Mesodermal cell (in vitro differentiated cells): Measurements from ENCODE around the gene NBAS. TPM values are rescaled to one million over a fixed set of nuclear protein-coding genes. Genes with fewer than 3 reads are reported as not detected.
A peak's percentile ranks its signal among the peaks of the same experiment; 100 is the strongest.

Source experiments
- H3K27ac ChIP-seq: 2 replicates; pipeline ENCODE4 v1.7.0; 2013; ENCODE audit warnings: mild to moderate bottlenecking, low read depth, low read length, moderate library complexity; ENCODE audit not compliant: severe bottlenecking
- H3K36me3 ChIP-seq: 2 replicates; pipeline ENCODE4 v1.7.1; 2013; ENCODE audit warnings: mild to moderate bottlenecking, low read length, moderate library complexity; ENCODE audit not compliant: control insufficient read depth, insufficient read depth
- H3K4me1 ChIP-seq: one replicate; pipeline ENCODE4 v1.7.1; 2013; ENCODE audit warnings: mild to moderate bottlenecking, low read length; ENCODE audit not compliant: insufficient read depth, control insufficient read depth, poor library complexity, severe bottlenecking
- H3K4me3 ChIP-seq: 2 replicates; pipeline ENCODE4 v1.7.0; 2013; ENCODE audit warnings: low read length, control low read depth, mild to moderate bottlenecking; ENCODE audit not compliant: insufficient read depth, poor library complexity, severe bottlenecking; ENCODE audit errors: extremely low read depth
- H3K9me3 ChIP-seq: 2 replicates; pipeline ENCODE4 v1.7.1; 2013; ENCODE audit warnings: mild to moderate bottlenecking, low read length, moderate library complexity; ENCODE audit not compliant: control insufficient read depth
- WGBS, 2 experiments: methylation state at CpG; one replicate each; pipeline ENCODE4 v1.1.5; 2013; ENCODE audit warnings: missing lambda C conversion rate in 2 of 2; ENCODE audit not compliant: insufficient coverage in 2 of 2; 5-methylcytosine and 5-hydroxymethylcytosine counted together
- polyA plus RNA-seq, 2 experiments: library from polyadenylated mRNA; stranded (reverse); fragments of 50-300 nt; gene quantifications; one replicate each; pipeline ENCODE4 v1.2.3, GENCODE V29; 2013

Gene NBAS
- 48.0 TPM for polyA plus RNA-seq (2013, experiment 1 of 2)
- polyA plus RNA-seq (2013, experiment 2 of 2): 40.2 TPM

DNA sequence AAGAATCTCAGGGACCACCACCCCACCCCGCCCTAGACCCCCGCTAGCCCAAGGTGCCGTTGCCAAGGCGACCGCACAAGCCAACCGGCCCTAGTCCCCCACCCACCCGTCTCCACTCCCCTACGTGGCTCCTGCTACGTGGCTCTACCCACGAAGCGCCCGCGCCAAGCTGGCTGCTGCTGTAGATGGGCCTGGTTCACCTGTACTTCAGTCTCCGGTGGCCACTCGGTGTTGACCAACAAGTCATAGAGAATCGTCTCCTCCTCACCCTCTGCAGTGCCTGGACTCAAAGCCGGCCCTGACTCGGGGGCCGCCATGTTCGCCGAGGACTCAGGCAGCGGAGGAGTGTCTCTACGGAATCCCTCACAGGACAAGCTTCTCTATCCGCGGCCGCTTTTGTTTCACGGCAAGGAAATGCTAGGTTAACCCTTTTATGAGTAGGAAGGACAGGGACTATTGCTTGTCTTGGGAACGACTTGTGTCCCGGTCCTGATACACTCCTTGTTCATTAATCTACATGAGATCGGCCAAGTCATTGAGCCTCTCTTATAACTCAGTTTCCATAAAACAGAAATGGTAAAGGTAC is at the start of gene NBAS:
TSS of gene NBAS (minus strand) at position 347 of the 586 bp plus-strand sequence. CDS start at position 317, 30 bp downstream.
- no peaks in the 10 kb centered on the region for H3K9me3 ChIP-seq
- no peaks in the 10 kb centered on the region for H3K4me1 ChIP-seq
- 0 to 1% methylated on average over 19 to 25 of the region's 30 CpGs for WGBS, 2 experiments
- no peaks in the 10 kb centered on the region for H3K36me3 ChIP-seq
- H3K4me3 ChIP-seq: peak within 1 kb of the TSS; percentile 73
- peak within 1 kb of the TSS; percentile 92 for H3K27ac ChIP-seq

DNA sequence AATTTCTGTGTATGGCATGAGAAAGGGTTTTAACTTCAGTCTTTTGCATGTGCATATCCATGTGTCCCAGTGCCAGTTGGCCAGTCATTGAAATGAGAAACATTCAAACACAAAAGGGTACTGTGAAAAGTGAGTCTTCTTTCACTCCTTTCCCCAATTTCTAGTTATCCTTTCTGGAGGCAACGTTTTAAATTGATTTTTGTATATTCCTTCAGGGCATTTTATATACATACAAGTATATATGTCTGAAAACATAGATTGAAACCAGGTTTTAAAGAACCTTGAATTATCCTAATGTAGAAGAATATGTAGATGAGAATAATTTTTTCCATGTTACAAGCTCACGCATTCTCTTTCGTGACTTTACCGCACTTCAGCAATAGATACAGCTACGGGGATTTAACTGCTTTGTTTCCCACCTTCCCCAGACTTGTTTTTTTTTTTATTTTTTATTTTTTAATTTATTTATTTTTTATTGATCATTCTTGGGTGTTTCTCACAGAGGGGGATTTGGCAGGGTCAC is 49.4 kb upstream of the NBAS start:
- Histone ChIP-seq H3K4me3 (no peak overlapping the region), H3K27ac (no peak overlapping the region), H3K4me1 (no peaks in the 10 kb centered on the region), H3K36me3 (peaks cover 80% of the 10 kb centered on the region), H3K9me3 (no peaks in the 10 kb centered on the region)
- no CpG with 5 or more reads among the region's 5 CpGs for WGBS, 2 experiments

DNA sequence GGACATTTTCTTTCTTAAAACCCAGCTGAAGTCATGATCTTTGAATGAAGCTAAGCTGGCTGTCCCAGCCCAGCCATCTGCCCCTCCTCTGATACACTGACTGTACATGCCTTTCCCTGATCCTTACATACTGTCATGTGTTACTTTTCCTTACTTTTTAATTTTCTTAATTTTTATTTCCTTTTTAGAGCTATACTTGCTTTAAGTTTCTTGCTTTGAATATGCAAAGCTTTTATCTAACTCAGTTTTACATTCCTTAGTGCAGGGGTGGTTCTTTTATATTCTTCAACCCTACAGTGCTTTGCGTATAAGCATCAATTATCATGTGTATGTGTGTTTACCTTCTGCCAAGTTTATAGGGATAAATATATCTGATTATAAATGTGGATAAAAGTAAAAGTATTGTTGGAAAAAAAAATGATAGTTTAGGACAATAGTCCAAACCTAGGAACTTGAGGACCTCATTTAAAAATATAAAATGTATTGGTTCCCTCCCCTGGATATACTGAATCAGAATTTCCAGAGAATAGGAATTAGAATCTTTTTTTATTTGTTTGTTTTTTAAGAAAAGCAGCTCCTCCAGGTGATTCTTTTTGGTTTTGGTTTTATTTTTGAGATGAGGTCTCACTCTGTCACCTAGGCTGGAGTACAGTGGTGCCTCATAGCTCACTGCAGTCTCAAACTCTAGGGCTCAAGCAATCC is 48.4 kb upstream of the NBAS start:
- Histone ChIP-seq H3K9me3 (no peaks in the 10 kb centered on the region), H3K27ac (no peak overlapping the region), H3K36me3 (peaks cover 81% of the 10 kb centered on the region), H3K4me3 (no peak overlapping the region), H3K4me1 (no peaks in the 10 kb centered on the region)
- no CpG with 5 or more reads among the region's 1 CpG for WGBS, 2 experiments

DNA sequence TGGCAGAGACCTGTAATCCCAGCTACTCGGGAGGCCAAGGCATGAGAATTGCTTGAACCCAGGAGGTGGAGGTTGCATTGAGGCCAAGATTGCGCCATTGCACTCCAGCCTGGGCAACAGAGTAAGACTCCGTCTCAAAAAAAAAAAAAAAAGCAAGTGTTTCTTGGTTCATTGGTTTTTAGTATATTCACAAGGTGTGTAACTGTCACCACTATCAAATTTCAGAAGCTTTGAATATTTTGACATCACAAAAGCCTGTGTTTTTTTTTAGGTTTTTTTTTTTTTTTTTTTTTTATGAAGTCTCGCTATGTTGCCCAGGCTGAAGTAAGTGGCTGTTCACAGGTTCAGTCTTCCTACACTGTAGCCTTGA is 47.2 kb upstream of the NBAS start:
- no peaks in the 10 kb centered on the region for H3K4me1 ChIP-seq
- WGBS, 2 experiments: 92% methylated on average over 2 of the region's 4 CpGs; no CpG with 5 or more reads in 1 of the 2 experiments
- no peak overlapping the region for H3K4me3 ChIP-seq
- H3K36me3 ChIP-seq: peaks cover 79% of the 10 kb centered on the region
- no peaks in the 10 kb centered on the region for H3K9me3 ChIP-seq
- no peak overlapping the region for H3K27ac ChIP-seq

DNA sequence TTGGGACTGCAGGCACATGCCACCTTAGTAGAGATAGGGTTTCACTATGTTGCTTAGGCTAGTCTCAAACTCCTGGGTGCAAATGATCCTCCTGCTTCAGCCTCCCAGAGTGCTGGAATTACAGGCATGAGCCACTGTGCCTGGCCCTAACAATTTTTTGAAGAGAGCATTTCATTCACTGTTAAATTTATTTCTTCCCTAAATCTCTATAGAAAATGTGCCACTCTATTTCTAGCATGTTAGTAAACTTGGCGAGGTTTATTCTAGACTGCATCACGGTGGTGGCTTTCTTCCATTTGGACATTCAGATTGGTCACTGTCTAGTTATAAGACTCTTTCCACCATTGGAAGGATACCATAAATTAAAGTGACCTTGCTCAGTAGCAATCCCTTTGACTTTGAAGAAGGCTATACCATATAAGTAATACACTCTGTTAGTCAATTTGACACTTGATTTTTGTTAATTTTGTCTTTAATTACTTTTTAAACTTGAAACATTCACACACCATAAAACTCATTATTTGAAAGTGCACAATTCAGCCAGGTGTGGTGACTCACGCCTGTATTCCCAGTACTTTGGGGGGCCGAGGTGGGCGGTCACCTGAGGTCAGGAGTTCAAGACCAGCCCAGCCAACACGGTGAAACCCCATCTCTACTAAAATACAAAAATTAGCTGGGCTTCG is 46.7 kb upstream of the NBAS start:
- Histone ChIP-seq H3K4me3 (no peak overlapping the region), H3K4me1 (no peaks in the 10 kb centered on the region), H3K9me3 (no peaks in the 10 kb centered on the region), H3K27ac (no peak overlapping the region), H3K36me3 (peaks cover 79% of the 10 kb centered on the region)
- WGBS, 2 experiments: 82 to 94% methylated on average over 6 to 7 of the region's 7 CpGs

DNA sequence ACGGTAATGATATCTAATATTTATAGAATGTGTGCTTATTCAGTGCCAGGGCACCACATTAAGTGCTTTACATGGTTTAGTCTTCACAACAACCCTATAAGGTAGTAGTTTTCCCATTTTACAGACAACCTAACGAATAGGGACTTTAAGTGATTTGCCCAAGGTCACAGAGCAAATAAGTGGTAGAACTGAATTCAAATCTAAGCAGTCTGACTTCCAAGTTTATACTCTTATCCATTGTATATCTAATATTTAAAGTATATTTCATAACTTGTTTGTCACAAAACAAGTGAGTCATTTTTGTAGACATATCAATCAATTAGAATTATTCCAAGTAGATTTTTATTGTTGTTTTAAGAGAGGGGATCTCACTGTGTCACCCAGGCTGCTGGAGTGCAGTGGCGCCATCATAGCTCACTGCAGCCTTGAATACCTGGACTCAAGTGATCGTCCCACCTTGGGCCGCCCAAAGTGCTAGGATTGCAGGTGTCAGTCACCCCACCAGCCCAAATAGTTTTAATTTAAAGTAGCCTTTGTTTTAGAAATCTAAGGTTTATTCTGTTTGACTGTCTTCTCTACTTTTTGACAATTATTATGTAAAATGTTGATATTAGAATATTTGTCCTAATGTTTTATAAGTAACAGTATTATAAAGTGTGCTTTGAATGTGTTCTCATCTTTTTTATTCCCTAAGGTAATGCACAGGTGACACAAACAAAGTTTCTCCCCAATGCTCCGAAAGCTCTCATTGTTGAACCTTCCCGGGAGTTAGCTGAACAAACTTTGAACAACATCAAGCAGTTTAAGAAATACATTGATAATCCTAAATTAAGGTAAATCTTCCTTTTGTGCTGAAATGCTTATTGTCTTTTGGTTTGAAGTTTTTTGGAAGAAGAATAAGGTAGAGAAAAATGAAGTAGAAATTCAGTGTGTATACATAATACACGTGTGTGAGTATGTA is 45.6 kb upstream of the NBAS start:
- Histone ChIP-seq H3K9me3 (no peaks in the 10 kb centered on the region), H3K4me3 (no peak overlapping the region), H3K4me1 (no peaks in the 10 kb centered on the region), H3K27ac (no peak overlapping the region), H3K36me3 (peaks cover 87% of the 10 kb centered on the region)
- 94% methylated on average over 3 of the region's 8 CpGs; no CpG with 5 or more reads in 1 of the 2 experiments for WGBS, 2 experiments

DNA sequence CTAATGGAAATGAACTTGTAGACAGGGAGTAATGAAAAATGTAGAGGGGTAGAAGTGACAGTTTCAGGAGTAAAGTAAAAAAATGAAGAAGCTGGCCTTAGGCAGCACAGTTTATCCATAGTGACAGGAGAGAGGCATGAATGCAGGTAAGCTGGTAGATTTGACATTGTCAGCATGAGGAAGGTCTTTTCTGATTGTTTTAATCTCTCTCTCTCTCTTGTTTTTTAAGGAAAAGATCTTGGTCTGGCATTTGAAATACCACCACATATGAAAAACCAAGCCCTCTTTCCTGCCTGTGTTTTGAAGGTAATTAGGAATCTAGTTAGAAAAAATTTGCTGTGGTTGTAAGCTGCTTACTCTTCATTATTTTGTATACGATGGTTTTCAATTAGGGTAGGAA is 44.6 kb upstream of the NBAS start:
- Histone ChIP-seq H3K4me1 (no peaks in the 10 kb centered on the region), H3K4me3 (no peak overlapping the region), H3K36me3 (peaks cover 97% of the 10 kb centered on the region), H3K27ac (no peak overlapping the region), H3K9me3 (no peaks in the 10 kb centered on the region)
- 100% methylated on average over 1 of the region's 1 CpG for WGBS, 2 experiments

DNA sequence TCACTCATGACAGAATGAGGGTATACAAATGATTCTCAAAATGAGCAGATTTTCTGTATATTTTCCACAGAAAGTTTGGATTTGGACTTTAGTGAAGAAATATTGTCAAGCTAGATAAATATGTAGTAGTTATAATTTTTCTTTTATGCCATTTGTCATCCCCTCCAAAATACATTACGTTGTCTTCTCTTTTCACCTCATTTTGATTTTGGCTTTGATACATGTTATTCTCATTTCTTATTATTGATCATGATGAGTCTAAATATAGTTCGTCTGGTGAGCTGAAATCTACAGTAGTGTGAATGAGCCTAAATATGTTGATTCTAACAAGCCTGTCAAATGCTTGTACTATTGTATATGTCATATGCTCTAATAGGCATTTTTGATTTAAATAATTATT is 42.8 kb upstream of the NBAS start:
- no CpG with 5 or more reads among the region's 2 CpGs for WGBS, 2 experiments
- H3K9me3 ChIP-seq: no peaks in the 10 kb centered on the region
- H3K36me3 ChIP-seq: peaks cover 93% of the 10 kb centered on the region
- no peak overlapping the region for H3K27ac ChIP-seq
- H3K4me1 ChIP-seq: no peaks in the 10 kb centered on the region
- H3K4me3 ChIP-seq: no peak overlapping the region

DNA sequence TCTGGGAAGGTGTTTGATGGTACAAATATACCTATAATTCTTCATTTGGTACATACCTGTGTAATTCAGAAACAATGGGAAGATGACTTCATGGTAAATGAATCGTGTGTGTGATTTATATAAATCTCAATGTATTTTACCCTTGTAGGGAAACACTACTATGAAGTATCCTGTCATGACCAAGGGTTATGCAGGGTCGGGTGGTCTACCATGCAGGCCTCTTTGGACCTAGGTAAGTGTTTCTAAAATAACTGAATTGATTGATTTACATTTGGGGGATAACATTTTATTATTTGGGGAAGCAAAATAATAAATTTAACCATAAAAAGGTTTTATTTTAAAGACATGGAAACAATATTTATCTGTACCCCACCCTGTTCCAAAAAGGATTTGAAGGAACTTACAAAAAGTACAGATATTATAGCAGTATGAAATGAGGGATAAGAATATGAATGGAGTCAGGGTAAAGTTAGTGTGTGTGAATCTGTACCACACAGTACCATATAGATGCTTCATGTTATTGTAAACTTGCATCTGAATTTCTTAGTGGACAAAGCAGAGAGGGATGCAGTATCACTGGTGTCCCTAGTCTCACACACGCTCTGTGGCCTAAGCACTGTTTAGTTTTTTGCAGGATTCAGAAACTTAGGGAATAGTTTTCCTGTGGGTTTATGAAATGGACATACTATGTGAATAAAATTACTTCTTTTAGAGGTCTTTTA is 42.1 kb upstream of the NBAS start:
- Histone ChIP-seq H3K27ac (no peak overlapping the region), H3K36me3 (peaks cover 92% of the 10 kb centered on the region), H3K4me3 (no peak overlapping the region), H3K4me1 (no peaks in the 10 kb centered on the region), H3K9me3 (no peaks in the 10 kb centered on the region)
- WGBS, 2 experiments: no CpG with 5 or more reads among the region's 3 CpGs
